Parathyroid adenoma (tissue), 2 donors: ENCODE results near the gene GDPD5.

Experiments used
- H2AFZ ChIP-seq: fragments of 300-600 bp; sonication (generic); one replicate; pipeline ENCODE4 v1.7.0; 2017; ENCODE audit warnings: antibody characterized with exemption, mild to moderate bottlenecking
- H3K27ac ChIP-seq: fragments of 300-600 bp; sonication (generic); one replicate; pipeline ENCODE4 v1.7.0; 2017
- H3K27me3 ChIP-seq: fragments of 300-600 bp; sonication (generic); one replicate; pipeline ENCODE4 v1.7.0; 2017; ENCODE audit warnings: low read length; ENCODE audit not compliant: control insufficient read depth, insufficient read depth
- H3K36me3 ChIP-seq: fragments of 300-600 bp; sonication (generic); one replicate; pipeline ENCODE4 v1.7.0; 2017; ENCODE audit warnings: low read length; ENCODE audit not compliant: control insufficient read depth, insufficient read depth
- H3K4me1 ChIP-seq: fragments of 300-600 bp; sonication (generic); one replicate; pipeline ENCODE4 v1.7.0; 2017; ENCODE audit warnings: control low read depth
- H3K4me2 ChIP-seq: fragments of 300-600 bp; sonication (generic); one replicate; pipeline ENCODE4 v1.7.0; 2017; ENCODE audit warnings: low read length
- H3K4me3 ChIP-seq: fragments of 300-600 bp; sonication (generic); one replicate; pipeline ENCODE4 v1.7.0; 2017; ENCODE audit warnings: low read depth, low read length
- H3K79me2 ChIP-seq: fragments of 300-600 bp; sonication (generic); one replicate; pipeline ENCODE4 v1.7.0; 2017; ENCODE audit warnings: control low read depth
- H3K9ac ChIP-seq: fragments of 300-600 bp; sonication (generic); one replicate; pipeline ENCODE4 v1.7.0; 2017; ENCODE audit warnings: mild to moderate bottlenecking
- H3K9me3 ChIP-seq: fragments of 300-600 bp; sonication (generic); one replicate; pipeline ENCODE4 v1.7.0; 2017; ENCODE audit warnings: low read length; ENCODE audit not compliant: control insufficient read depth
- TF ChIP-seq, protein P1 (sequence below): fragments of 300-600 bp; sonication (generic); IDR thresholded peaks from one replicate; pipeline ENCODE4 v1.7.0; 2017; ENCODE audit warnings: antibody characterized with exemption, mild to moderate bottlenecking
- donor health status: primary hyperparathyroidism.

The GDPD5 gene

GRCh38 chr11:75450826-75451821, 74.6 kb downstream of the GDPD5 start:
- Histone ChIP-seq H3K79me2 (no peaks in the 10 kb centered on the region), H3K4me2 (no peak overlapping the region), H2AFZ (no peak overlapping the region), H3K4me3 (no peak overlapping the region), H3K9ac (no peak overlapping the region), H3K36me3 (no peaks in the 10 kb centered on the region), H3K27me3 (no peaks in the 10 kb centered on the region), H3K9me3 (no peaks in the 10 kb centered on the region), H3K27ac (no peak overlapping the region), H3K4me1 (no peaks in the 10 kb centered on the region)
- TF ChIP-seq, protein P1, sequence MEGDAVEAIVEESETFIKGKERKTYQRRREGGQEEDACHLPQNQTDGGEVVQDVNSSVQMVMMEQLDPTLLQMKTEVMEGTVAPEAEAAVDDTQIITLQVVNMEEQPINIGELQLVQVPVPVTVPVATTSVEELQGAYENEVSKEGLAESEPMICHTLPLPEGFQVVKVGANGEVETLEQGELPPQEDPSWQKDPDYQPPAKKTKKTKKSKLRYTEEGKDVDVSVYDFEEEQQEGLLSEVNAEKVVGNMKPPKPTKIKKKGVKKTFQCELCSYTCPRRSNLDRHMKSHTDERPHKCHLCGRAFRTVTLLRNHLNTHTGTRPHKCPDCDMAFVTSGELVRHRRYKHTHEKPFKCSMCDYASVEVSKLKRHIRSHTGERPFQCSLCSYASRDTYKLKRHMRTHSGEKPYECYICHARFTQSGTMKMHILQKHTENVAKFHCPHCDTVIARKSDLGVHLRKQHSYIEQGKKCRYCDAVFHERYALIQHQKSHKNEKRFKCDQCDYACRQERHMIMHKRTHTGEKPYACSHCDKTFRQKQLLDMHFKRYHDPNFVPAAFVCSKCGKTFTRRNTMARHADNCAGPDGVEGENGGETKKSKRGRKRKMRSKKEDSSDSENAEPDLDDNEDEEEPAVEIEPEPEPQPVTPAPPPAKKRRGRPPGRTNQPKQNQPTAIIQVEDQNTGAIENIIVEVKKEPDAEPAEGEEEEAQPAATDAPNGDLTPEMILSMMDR: no peak

DNA sequence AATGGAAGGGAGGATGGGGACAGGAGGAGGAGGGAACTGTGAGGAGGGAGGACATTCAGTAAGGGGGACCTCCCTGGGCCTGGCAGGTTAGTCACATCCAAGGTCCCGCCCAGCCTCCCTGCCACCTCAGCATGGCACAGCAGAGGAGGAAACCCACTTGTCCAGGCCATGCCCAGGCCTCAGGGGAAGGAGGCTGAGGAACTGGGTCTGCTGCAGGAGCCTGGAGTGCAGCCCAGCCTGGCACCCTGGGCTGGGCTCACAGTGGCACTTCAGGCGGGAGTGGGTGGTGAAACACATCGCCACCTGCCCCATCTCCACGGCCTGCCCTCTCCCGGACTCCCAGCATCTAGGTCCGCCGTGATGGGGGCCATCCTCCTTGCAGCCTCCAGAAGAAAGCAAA, 75.5 kb downstream of the GDPD5 start:
- TF ChIP-seq, protein P1: no peak
- H3K4me2 ChIP-seq: no peak overlapping the region
- H3K27ac ChIP-seq: no peak overlapping the region
- no peaks in the 10 kb centered on the region for H3K79me2 ChIP-seq
- no peaks in the 10 kb centered on the region for H3K36me3 ChIP-seq
- no peak overlapping the region for H3K4me3 ChIP-seq
- no peaks in the 10 kb centered on the region for H3K9me3 ChIP-seq
- H3K27me3 ChIP-seq: no peaks in the 10 kb centered on the region
- no peak overlapping the region for H2AFZ ChIP-seq
- H3K9ac ChIP-seq: no peak overlapping the region
- H3K4me1 ChIP-seq: no peaks in the 10 kb centered on the region

DNA sequence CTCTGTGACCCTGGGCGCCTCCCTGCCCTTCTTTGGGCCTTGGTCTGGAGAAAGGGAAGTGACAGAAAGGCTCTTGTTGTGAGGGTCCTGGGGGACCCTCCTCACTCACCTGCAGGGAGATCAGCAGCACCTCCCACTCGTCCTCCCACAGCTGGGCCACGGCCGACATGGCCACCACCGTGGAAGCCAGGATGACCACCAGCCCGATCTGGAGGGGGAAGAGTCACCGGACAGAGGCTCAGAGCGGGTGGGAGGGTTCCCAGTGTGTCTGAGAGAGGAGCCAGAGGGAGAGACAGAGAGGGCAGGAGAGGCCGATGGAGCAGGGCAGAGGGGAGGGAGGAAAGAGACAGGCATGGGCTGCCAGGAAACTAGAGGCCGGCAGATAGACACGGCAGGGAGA, 76.0 kb downstream of the GDPD5 start:
- no peak overlapping the region for H3K9ac ChIP-seq
- TF ChIP-seq, protein P1: no peak
- H3K4me1 ChIP-seq: no peaks in the 10 kb centered on the region
- no peaks in the 10 kb centered on the region for H3K9me3 ChIP-seq
- no peak overlapping the region for H3K4me3 ChIP-seq
- no peaks in the 10 kb centered on the region for H3K36me3 ChIP-seq
- H3K79me2 ChIP-seq: no peaks in the 10 kb centered on the region
- no peak overlapping the region for H3K27ac ChIP-seq
- no peaks in the 10 kb centered on the region for H3K27me3 ChIP-seq
- H3K4me2 ChIP-seq: no peak overlapping the region
- no peak overlapping the region for H2AFZ ChIP-seq

- Histone ChIP-seq H3K4me2 (no peak overlapping the region), H3K27me3 (no peaks in the 10 kb centered on the region), H3K36me3 (no peaks in the 10 kb centered on the region), H3K27ac (no peak overlapping the region), H3K79me2 (no peaks in the 10 kb centered on the region), H3K4me3 (no peak overlapping the region), H3K9me3 (no peaks in the 10 kb centered on the region), H3K4me1 (no peaks in the 10 kb centered on the region), H2AFZ (no peak overlapping the region), H3K9ac (no peak overlapping the region)
- TF ChIP-seq, protein P1: no peak
Measured at GRCh38 chr11:75449271-75449670, 76.5 kb downstream of the GDPD5 start.

DNA sequence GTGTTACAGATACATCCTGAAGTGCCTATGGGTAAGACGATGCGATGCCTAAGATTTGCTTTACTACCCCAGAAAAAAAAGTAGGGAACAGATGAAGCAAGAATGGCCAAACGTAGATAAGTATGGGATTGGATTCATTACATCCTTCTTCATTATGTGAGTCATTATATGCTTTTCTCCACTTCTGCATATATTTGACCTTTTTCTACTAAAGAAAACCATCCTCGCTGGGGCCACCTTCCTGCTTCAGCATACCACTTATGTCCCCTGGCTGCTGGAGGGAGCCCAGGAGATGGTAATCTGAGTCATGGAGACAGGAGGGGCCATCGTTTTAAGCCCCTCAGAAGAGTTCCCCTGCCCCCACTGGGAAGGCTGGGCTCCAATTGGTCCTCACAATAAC, 78.3 kb downstream of the GDPD5 start:
- no peaks in the 10 kb centered on the region for H3K36me3 ChIP-seq
- no peaks in the 10 kb centered on the region for H3K9me3 ChIP-seq
- no peak overlapping the region for H3K4me3 ChIP-seq
- no peaks in the 10 kb centered on the region for H3K27me3 ChIP-seq
- H3K79me2 ChIP-seq: no peaks in the 10 kb centered on the region
- no peak overlapping the region for H3K9ac ChIP-seq
- no peak overlapping the region for H3K27ac ChIP-seq
- no peaks in the 10 kb centered on the region for H3K4me1 ChIP-seq
- no peak overlapping the region for H2AFZ ChIP-seq
- H3K4me2 ChIP-seq: no peak overlapping the region
- TF ChIP-seq, protein P1: no peak
